Measurements from ENCODE around the gene PHETA2.
"Not testable (repeated sequence)": the region's sequence is repeated elsewhere in the genome, so short reads cannot be mapped to it uniquely, and the experiment has no call there.

The PHETA2 gene

GRCh38 chr22:42104332-42104860 lies 30.3 kb downstream of the PHETA2 start:
- not testable (repeated sequence) for DNase-seq (ENCODE audit: low read depth)

GRCh38 chr22:42108848-42109247 lies 34.8 kb downstream of the PHETA2 start:
- DNase-seq (ENCODE audit: low read depth) = no peak

GRCh38 chr22:42111798-42112197 lies 37.8 kb downstream of the PHETA2 start:
- no peak for DNase-seq (ENCODE audit: low read depth)

GRCh38 chr22:42112793-42113192 lies 38.7 kb downstream of the PHETA2 start:
- DNase-seq (ENCODE audit: low read depth) = not testable (repeated sequence)

GRCh38 chr22:42114721-42115120 lies 40.7 kb downstream of the PHETA2 start:
- DNase-seq (ENCODE audit: low read depth) = no peak

- DNase-seq (ENCODE audit: low read depth) = not testable (repeated sequence)
Measured at GRCh38 chr22:42115420-42115830, 41.4 kb downstream of the PHETA2 start.

GRCh38 chr22:42116848-42117424 lies 42.9 kb downstream of the PHETA2 start:
- no peak for DNase-seq (ENCODE audit: low read depth)

GRCh38 chr22:42120231-42121021 lies 46.4 kb downstream of the PHETA2 start:
- DNase-seq (ENCODE audit: low read depth) = not testable (repeated sequence)

GRCh38 chr22:42123529-42123928 lies 49.5 kb downstream of the PHETA2 start:
- not testable (repeated sequence) for DNase-seq (ENCODE audit: low read depth)

GRCh38 chr22:42127606-42128005 lies 53.6 kb downstream of the PHETA2 start:
- no peak for DNase-seq (ENCODE audit: low read depth)

GRCh38 chr22:42128007-42128406 lies 54.0 kb downstream of the PHETA2 start:
- DNase-seq (ENCODE audit: low read depth) = not testable (repeated sequence)
